Skin epidermis (tissue), 12 donors: Measurements from ENCODE around the gene OLA1.

ENCODE experiments used
- H3K27ac ChIP-seq, 21 experiments: fragments of 200-600 bp; sonication (generic) in 11 of 21; one replicate each; pipeline ENCODE4 v1.5.0; 2020; ENCODE audit warnings: mild to moderate bottlenecking in 3 of 21, inconsistent platforms in 2 of 21, moderate library complexity in 2 of 21
- H3K4me3 ChIP-seq, 7 experiments: fragments of 200-600 bp; sonication (generic) in 2 of 7; one replicate each; pipeline ENCODE4 v1.5.0; 2020; ENCODE audit warnings: inconsistent platforms in 2 of 7, mild to moderate bottlenecking in 2 of 7, moderate library complexity in 1 of 7

The OLA1 gene

DNA sequence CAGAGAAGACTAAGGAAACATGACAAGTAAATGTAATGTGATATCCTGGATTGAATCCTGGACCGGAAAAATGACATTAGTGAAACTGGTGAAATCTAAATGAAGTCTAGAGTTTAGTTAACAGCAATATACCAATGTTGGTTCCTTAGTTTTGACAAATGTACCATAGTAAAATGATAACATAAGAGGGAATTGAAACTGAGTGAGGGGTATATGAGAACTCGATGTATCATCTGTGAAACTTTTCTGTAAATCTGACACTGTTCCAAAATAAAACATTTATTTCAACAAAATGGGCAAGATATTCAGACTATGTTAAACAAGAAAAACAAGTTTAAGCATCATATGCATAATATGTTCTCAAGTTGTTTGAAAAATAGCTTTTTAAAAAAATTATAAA, 63.8 kb downstream of the OLA1 start:
- Histone ChIP-seq H3K4me3 (no peak overlapping the region), H3K27ac (no peak overlapping the region)

DNA sequence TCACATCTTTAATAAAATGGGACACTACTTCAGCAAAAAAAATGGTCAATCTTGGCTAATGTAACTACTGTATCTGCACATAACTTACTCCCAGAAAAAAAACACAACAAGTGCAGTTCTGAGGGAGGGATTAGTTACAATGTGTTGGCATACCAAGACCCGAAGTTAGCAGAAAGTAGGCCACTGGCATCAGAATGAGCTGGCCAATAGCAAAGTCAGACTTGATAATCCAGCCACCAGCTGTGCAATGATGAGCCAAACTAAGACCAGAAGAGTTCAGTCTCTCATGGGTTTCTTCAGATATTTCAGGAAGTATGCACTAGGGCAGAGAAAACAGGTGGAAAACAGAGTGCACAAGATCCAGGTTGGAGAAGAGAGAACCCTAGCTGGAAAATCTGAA, 65.3 kb downstream of the OLA1 start:
- no peak overlapping the region for H3K27ac ChIP-seq
- no peak overlapping the region for H3K4me3 ChIP-seq

DNA sequence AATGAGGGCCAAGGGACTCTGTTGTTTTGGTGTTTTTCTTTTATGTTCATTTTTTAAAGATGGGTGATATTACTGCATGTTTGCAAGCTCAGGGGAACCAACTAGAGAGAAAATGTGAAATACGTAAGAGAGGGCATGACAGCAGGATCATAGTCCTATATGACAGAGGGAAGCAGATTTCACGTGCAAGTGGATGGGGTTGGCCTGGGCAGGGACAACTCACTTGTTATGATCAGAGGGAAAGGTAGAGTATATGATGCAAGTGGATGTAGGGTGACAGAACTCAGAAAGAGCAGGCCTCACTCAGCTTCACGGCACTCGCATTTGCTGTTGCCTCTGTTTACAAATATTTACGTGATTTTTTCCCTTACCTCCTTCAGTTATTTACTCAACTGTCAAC, 67.0 kb downstream of the OLA1 start:
- no peak overlapping the region for H3K4me3 ChIP-seq

DNA sequence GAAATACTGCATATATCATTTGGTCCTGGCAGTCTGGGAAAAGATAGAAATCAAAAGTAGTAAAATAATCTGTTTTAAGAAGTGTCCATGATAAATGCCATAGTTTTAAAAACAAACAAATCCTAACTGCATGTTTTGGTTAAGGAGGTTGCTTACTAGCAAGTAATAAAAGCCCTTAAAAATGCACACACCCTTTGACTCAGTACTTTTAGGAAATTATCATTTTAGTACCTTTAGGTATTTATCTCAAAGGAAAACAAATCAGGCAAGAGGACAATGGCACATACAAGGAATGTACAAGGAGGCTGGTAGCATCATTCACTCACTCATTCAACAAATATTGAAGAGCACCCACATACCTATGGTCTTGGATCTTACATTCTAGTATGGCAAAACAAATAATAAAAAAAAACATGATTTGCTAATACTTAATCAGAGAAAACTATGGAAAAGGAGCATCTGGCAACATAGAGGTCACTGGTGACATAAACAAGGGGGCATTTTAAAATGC, 67.6 kb downstream of the OLA1 start:
- Histone ChIP-seq H3K27ac (no peak overlapping the region), H3K4me3 (no peak overlapping the region)

More for the DNA sequence above, 67.0 kb downstream of the OLA1 start:
- no peak overlapping the region for H3K27ac ChIP-seq

DNA sequence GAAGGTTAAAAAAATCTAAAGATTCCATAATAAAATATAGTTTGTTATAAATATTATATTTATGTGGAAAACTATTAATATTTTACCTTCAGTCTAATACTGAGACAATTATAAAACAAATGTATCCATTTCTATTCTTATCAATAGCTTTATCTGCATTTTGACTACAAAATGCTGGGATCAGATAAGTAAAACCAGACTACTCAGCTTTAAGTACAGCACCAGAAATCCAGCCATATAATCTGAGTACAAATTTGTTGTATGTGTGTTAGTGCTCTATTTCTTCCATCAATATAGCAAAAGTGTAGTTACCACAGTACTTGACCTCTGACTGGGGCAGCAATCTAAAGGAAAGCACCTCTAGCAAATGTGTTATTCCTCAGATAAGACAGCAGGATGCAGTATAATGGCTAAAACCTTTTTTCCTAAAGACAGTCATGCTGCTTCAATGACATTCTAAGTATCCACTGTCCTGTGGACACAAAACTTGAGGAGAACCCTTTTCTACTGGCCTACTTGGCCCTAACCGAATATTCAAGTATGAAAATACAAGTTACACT, 68.1 kb downstream of the OLA1 start:
- Histone ChIP-seq H3K27ac (no peak overlapping the region), H3K4me3 (no peak overlapping the region)

DNA sequence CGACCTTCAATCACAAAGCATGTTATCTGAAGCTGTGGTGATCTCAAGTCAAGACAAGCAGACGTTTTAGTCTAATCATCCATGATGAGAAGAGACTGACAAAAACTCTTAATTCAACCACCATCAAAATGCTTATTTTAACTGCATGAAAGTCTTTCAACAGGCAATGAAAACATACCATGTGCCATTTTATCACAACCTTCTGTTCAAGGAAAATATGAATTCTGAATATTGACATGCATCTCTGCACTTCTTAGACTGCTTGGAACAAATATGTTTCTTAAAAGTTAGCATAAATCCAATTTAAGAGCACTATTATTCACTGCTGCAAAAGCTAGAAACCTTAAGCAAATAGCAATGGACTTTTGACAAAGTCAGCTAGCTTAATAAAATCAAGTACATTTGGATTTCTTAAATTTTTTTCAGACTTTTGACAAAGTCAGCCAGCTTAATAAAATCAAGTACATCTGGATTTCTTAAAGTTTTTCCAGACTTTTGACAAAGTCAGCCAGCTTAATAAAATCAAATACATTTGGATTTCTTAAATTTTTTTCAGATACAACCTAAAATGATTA, 70.9 kb downstream of the OLA1 start:
- no peak overlapping the region for H3K27ac ChIP-seq
- H3K4me3 ChIP-seq, result no peak overlapping the region

DNA sequence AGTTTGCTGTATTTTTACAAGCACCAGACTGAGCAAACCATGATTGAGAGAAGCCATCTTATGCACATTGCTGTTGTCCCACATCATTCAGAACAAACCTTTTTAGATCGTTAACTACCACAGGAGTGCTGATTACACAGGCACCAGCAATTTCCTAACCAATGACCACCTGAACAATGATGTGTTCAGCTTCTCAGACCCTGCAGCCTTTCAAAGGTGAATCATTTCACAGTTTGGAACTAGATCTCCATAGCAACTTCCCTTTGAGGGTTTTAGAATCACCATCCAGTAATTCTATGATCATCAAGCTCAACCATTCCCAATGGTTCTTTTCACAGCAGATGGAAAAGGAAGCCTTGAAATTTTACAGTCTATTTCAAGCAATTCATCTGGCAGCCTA, 71.4 kb downstream of the OLA1 start:
- Histone ChIP-seq H3K4me3 (no peak overlapping the region), H3K27ac (no peak overlapping the region)

DNA sequence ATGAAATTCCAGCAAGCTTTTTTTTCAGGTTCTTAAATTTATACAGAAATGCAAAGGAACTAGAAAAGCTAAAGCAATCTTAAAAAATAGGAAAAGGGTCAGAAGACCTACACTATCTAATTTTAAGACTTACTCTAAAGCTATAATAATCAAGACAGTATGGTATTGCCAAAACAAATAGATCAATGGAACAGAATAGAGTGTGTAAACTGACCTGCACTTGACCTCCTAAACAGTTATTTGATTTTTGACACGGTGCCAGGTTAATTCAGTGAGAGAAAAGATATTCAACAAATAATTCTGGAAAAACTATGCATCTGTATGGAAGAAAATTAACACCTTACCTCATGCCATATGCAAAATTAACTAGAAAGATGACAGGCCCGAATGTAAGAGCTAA, 73.6 kb downstream of the OLA1 start:
- no peak overlapping the region for H3K4me3 ChIP-seq
- no peak overlapping the region for H3K27ac ChIP-seq

DNA sequence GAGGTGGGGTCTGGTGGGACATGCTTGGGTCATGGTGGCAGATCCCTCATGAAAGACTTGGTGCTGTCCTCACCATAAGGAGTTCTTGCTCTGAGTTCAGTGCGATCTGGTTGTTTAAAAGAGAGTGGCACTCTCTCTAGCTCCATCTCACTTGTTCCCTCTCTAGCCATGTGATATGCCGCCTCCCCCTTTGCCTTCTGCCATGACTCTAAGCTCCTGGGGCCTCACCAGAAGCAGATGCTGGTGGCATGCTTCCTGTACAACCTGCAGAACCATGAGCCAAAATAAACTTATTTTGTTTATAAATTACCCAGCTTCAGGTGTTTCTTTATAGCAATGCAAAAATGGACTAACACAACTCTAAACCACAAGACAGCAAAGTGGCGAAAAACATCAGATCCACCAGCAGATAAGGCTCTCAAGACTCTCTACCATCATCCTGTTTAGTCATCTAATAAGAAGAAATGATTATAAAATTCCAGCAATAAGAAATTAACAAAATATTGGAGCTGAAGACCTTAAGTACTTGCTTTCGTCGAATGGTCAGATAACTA, 75.5 kb downstream of the OLA1 start:
- H3K4me3 ChIP-seq, result no peak overlapping the region
- H3K27ac ChIP-seq, result no peak overlapping the region

DNA sequence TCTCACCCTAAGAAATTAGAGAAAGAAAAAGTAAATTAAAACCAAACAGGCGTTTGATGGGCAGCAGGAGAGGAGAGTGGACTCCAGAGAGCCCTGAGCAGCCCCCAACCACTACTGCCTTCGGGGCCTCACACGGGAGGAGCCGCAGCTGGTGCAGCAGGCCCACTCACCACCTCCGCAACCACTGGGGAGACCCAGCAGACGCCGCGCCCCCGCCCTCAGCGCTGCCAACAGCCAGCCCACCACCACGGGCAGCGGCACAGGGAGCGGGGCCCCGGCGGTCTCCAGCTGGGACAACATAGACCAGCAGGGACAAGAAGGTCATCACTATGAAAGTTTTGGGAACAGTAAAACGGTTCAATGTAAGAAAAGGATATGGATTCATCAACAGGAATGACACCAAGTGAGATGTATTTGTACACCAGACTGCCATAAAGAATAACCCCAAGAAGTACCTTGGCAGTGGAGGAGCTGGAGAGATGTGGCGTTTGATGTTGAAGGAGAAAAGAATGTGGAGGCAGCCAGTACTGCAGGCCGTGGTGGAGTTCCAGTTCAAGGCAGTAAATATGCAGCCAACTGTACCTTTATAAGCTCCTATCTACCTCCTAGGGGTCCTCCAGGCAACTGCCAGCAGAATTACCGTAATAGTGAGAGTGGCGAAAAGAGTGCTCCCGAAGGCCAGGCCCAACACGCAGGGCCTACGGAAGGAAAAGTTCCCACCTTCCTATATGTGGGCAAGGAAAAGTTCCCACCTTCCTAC, 76.5 kb downstream of the OLA1 start:
- Histone ChIP-seq H3K4me3 (no peak overlapping the region), H3K27ac (no peak overlapping the region)

DNA sequence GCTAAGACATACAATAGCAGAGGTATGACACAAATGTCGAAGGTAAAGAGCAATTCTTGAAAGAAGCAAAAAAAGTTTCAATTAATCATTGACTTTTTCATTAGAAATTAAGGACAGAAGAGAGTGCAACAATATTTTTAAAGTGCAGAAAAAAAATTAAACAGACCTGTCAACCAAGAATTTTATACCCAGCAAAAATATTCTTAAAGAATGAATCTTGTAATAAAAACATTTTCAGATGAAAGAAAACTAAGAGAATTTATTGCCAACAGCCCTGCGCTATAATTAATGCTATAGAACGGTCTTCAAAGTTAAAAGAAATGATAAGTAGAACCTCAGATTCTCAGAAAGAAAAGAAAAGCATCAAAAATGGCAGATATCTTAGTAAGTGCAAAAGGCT, 79.0 kb downstream of the OLA1 start:
- no peak overlapping the region for H3K27ac ChIP-seq
- H3K4me3 ChIP-seq, result no peak overlapping the region

DNA sequence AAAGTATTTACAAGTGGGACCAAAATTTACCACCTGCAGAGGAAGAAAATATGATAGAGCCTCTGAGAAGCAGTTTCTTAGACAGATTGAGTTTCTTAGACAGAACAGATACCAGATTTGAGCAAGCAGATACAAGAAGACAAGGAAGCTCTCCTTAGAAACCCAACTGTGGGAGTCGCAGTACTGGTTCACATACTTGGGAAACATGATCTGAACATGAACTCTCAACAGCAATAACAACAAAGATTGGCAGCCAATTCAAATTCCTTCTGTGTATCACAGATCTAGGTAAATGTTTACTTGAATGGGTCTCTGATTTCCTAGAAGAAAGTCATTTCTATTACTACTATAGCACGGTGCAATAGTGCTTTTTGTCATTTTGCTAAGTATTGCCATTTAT, 82.1 kb downstream of the OLA1 start:
- Histone ChIP-seq H3K4me3 (no peak overlapping the region), H3K27ac (no peak overlapping the region)

DNA sequence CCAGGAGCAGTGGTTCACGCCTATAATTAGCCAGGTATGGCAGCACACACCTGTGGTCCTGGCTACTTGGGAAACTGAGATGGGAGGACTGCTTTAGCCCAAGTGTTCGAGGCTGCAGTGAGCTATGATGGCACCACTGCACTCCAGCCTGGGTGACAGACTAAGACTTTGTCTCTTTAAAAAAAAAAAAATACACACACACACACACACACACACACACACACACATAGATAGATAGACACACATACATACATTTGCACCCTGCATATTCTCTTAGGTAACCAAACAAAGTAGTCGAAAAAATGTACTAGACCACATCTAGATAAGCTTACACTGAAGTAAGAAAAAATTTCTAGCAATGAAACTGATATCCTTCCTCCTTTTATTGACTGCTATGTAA, 86.8 kb downstream of the OLA1 start:
- Histone ChIP-seq H3K27ac (no peak overlapping the region), H3K4me3 (no peak overlapping the region)

DNA sequence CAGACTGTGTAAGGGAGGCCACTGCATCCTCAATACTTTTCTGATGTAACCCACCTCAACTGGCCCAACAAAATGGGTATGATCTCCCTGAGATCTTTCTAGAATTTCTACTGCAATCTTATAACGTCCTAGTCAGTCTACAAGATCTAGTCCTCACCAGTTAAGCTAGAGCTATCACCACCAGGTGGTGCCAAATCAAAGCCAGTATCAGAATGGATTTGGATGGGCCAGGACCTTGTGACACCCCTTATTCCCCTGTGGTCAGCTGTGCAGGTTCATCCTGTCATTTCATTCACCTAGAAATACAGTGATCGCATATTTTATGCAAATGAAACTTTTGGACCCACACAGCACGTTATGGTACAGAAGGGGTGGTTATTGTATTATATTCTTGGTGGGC, 90.3 kb downstream of the OLA1 start:
- H3K4me3 ChIP-seq, result no peak overlapping the region
- H3K27ac ChIP-seq, result no peak overlapping the region

DNA sequence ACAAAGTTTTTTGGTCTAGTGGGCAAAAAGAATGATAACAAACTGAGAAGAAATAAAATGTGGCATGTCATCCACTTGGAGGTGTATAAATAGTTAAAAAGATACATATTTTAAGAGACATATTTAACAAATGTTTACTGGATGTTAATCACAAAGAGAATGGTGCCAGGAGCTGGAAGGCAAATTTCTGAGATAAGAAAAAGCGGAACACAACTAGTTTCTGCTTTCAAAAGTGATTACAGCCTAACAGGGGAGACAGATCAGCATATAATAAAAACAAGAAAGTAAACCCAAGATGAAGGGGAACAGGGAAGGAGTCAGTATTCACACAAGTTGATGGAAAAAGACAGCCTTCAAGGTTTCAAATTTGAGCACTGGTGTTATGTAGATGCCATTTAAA, 91.3 kb downstream of the OLA1 start:
- H3K4me3 ChIP-seq, result no peak overlapping the region
- H3K27ac ChIP-seq, result no peak overlapping the region

DNA sequence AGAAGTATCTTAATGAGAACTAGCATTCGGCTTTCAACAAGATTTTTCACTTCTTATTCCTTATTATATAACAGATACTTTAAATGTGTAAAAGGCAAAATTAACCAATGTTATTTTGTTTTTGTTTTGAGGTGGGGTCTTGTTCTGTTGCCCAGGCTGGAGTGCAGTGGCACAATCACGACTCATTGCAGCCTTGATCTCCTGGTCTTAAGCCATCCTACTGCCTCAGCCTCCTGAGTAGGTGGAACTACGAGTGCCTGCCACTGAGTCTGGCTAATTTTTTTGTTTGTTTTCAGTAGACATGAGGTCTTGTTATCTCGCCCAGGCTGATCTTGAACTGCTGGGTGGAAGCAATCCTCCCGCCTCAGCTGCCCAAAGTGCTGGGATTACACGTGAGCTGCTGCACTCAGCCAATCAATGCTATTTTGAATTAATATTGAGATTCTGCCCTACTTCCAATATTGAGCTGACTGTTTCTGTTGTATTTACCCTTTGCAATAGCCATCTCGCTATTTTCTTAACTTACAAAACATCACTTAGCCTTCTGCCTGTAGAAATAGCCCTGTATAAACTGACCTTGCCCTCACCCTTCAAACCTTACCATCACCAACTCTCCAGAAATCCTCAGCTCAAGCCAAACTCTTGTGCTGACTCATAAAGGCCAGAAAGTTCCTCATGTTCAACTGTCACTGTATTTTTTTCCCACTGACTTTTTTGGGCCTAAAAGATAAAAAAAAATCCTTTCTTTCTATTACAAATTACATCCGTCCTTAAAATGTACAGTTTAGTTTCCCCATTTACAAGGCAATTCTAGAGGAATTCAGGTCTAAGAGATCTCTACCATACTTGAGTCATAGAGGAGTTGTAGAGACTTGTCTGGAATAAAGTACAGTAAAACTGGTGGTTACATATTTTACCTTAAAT, 94.3 kb downstream of the OLA1 start:
- H3K4me3 ChIP-seq, result no peak overlapping the region

DNA sequence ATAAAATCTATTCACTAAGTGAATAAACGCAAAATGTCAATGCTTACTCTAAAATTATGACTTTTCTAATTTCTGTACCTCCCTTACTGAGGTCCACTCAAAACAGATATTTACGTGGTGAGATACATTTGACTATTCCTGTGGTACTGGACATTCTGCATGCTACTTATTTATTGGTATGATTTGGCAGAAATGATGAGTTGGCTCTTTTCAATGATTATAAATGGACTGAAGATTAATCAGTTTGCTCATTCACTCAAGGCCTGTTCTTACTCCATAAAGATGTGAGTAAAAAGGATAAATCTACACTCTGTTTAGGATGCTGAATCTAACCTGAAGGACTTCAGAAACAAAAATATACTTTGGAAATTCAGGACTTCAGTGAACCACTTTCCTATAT, 98.8 kb downstream of the OLA1 start:
- H3K4me3 ChIP-seq, result no peak overlapping the region
- no peak overlapping the region for H3K27ac ChIP-seq

More for the DNA sequence above, 94.3 kb downstream of the OLA1 start:
- H3K27ac ChIP-seq, result peak overlapping the region in 2 of 21 experiments; percentile 3 to 15

DNA sequence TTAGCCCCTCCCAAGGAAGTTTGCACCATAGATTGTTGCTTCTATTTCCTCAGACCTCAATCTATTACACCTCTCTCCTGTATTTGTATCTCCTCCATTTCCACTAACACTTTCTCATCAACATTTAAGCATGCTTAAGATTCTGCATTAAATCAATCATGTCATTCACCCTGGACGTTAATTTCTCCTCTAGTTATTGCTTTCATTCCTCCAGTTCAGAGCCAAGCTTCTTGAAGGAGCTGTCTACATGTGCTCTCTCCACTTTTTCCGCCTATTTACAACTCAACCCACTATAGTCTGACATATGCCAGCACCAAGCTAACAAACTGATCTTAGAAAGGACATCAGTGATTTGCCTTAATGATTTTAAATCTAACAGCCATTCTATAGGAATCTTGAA, 99.5 kb downstream of the OLA1 start:
- Histone ChIP-seq H3K4me3 (no peak overlapping the region), H3K27ac (no peak overlapping the region)

DNA sequence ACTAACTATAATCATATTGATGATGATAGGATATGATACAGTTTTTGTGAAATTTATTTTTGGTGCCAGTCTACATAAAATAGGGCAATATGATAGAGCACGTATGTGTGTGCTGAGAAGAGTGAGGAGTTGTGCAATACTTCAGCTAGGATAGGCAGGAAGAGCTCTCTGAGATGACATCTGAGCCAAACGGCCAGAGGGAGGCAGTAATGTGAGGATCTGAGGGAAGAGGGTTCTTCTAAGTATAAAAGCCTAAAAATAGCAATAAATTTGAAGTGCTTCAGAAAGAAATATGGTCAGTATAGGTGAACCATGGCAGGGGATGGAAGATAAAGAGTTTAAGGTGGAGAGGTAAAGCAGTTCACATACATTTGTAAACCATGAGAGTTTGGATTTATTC, 102.5 kb downstream of the OLA1 start:
- Histone ChIP-seq H3K4me3 (no peak overlapping the region), H3K27ac (no peak overlapping the region)

DNA sequence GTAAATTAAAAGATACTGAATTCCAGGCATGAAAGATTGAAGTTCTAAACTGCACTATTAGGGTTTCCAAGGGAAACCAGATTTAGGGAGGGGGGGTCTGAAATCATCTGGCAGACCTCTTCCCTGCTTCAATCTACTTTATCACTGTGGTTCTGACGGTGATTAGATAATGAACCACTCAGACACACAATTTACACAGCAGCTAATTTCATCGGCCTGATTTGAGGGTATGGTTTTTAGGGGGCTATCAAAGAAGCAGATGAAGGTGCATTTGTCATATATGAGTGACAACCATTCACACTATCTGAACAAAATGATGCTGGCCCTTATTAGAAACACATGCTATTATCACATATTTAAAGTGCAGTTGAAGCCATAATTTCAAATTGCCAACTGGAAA, 106.0 kb downstream of the OLA1 start:
- no peak overlapping the region for H3K27ac ChIP-seq
- no peak overlapping the region for H3K4me3 ChIP-seq
